Activated naive CD4-positive, alpha-beta T cell (primary cell): Measurements from ENCODE around the gene MMP17.

Experiments used
- DNase-seq, 4 experiments: peaks; one replicate each; lab custom pipeline; 2025; lab: John Stamatoyannopoulos, UW

MMP17 gene

DNA sequence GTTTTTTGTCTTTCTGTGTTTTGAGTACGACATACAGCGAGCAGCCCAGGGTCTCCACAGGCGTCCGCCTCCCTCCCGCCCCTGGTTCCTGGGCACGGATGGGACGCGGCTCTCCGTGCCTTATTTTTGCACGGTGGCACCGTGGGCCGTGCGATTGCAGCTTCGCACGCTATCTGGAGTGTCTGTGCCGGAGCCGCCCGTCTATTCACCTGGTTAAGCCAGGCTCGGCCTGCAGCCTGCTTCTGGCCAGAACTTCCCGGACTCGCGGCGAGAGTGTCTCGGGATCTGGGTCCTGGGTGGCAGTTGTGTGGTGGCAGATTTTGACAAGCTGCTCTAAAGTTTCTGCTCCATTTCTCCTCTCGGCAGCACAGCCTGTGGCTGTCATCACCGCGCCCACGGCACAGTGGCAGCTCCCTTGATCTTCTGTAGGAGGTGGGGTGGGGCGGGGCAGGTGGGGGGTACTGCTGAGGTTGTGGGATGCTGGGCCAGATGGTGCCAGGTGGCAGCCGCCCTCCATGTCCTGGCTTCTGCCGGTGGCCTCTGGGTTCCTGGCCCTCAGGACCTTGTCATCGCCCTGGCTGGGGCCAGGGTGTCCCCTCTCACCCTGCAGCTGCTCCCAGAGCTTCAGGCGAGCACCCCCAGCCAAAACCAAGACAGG, 2.9 kb downstream of the MMP17 start:
- no peak for DNase-seq

DNA sequence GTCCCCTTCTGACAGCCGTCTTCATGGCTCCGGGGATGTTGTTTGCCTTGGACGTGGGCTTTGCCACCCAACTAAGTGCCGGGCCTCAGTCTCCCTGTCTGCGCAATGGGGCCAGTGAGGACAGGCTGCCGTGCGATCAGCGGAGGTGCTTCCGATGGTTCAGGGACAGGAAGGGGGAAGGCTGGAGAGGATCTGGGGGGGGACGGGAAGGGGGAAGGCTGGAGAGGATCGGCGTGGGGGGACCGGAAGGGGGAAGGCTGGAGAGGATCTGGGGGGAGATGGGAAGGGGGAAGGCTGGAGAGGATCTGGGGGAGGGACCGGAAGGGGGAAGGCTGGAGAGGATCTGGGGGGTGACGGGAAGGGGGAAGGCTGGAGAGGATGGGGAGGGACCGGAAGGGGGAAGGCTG, 3.4 kb downstream of the MMP17 start:
- DNase-seq, result no peak

DNA sequence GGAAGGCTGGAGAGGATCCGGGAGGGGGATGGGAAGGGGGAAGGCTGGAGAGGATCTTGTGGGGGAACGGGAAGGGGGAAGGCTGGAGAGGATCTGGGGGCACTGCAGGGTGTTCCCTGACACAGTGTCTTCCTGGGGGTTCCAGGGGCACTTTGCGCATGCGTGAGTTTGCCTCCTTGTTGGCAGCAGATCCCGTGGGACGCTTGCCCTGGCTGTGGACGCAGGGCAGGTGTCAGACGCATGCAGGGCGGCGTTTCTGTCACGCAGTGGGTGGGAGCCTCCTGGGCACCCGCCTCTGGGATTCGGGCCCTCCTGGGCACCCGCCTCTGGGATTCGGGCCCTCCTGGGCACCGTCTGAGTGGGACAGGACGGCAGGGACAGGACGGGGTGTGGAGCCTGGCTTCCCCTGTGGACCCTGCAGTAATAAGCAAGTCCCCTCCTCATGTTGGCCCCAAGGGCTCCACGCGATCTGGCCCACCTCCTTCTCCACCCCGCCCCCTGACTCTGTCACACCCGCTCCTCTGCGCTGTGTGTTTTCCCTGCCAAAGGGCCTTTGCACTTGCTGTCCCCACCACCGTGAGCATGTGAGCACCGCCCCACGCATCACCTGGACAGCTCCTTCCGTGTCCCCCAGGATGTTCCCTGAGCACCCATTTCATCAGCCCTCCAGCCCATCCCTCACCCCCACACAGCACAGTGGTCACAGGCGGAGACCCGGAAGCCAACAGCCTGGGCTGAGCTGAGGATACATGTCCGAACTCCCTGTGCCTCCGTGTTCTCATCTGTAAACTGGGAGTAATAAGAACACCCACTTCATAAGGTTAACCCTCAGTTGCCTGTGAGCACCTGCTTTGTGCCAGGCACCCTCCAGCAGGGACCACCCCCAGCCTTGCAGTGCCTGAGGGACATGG, 4.4 kb downstream of the MMP17 start:
- DNase-seq, result no peak

DNA sequence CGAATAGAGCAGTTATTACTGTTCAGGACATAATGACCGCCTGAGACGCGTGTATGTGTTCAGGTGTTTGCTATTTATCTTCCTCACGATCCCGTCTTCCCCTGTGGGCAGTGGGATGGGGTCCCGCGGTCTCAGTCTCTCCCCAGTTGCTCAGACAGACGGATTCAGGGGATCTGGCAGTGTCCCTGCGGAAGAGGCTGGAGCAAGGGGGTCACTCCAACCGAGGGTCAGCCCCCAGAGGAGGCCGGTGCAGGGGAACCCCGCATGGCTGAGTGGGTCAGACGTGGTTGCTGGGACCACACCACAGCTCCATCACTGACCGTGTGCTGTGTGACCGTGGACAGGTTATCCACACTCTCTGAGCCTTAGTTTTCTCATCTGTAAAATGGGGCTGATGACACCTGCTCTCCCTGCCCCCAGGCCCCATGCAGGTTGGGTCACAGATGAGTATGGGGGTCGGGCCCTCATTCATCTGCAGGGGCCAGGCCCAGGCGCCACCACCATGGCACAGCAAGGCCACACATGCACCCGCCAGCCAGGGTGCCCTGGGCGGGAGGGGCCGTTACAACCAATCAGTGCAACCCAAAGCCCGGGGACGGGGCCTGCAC, 5.2 kb downstream of the MMP17 start:
- no peak for DNase-seq

DNA sequence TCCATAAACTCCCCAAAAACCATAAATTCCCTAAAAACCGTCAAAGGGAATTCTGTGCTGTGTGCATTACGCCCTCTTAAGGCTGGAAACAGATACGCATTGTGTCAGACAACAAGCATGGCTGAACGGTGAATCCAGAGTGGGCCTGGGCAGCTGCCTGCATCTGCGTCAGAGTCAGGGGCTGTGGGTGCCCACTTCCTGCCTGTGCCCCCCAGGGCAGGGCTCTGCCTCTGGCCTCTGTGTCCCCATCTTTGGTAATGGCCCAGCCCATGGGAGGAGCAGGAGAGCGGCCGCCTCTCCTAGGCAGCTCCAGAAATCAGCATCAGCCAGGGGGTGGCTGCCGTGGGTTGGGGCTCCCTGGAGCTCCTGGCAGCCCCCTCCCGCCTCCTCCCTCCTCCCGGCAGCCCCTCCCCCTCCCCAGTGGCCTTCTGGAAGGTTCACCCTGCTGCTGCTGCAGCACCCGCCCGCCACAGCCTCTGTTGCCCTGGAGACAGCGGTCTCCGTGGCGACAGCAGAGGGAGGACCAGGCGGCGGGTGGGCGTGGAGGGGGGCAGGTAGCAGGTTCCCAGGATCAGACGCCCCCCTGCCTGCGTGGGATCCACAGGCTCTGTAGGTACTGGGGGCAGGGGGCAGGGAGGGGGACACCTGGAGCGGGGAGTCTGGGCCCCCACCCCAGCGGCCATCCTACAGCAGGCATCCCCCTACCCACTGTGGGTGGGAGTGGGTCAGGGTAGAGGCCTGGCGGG, 5.9 kb downstream of the MMP17 start:
- no peak for DNase-seq

- no peak for DNase-seq
These were observed 6.8 kb downstream of the MMP17 start for GRCh38 chr12:131834798-131835615.

DNA sequence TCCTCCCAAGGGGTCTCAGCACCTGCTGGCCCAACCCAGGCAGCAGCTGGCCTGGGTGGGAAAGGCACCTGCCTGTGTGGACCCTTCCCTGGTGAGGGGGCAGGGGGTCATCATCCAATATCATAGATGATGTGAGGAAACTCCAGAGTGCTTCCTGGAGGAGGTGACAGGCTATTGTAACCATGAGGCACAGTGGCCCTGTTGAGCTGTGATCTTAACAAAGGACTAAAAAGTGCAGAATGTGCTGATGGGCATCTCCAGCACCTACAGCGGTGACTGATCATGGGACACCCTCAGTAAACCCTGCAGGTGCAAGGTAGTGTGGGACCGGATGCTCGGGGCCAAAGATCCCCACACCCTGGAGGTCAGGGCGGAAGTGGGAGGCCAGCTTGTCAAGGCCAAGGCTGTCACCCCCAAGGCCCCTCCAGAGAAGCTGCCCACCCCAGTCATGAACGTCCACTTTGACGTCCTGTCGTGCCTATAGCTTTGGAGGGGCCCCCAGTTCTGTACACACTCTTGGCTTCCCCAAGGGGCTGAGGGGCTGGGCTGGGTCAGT, 7.5 kb downstream of the MMP17 start:
- DNase-seq, result no peak

- no peak for DNase-seq
These were observed 8.0 kb downstream of the MMP17 start for GRCh38 chr12:131836193-131836592.

DNA sequence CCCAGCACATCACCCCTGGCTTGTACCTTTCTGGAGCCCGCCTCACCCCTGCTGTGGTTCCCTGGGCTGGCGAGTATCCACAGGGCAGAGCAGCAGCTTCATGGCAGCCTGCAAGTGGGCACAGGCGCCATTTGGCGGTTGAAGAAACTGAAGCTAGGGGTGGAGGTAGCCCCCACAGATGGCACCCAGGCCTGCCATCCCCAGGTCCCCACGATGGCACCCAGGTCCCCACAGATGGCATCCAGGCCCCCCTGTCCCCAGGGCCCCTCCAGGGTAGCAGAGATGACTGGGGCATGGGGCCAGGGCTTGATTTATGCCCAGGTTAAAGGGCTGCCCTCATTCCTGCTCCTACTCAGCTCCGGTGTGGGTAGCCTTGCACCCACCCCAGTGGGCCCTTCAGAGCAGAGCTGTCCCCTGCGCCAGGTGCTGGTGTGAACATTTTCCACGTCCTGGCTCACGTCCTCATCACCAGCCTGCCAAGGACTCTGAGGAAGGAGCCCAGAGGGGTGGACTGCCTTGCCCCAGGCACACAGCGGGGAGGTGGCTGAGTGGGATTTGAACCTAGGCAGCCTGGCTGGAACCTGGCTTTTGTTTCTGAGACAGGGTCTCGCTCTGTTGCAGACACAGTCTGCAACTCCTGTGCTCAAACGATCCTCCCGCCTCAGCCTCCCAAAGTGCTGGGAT, 8.7 kb downstream of the MMP17 start:
- DNase-seq, result no peak

DNA sequence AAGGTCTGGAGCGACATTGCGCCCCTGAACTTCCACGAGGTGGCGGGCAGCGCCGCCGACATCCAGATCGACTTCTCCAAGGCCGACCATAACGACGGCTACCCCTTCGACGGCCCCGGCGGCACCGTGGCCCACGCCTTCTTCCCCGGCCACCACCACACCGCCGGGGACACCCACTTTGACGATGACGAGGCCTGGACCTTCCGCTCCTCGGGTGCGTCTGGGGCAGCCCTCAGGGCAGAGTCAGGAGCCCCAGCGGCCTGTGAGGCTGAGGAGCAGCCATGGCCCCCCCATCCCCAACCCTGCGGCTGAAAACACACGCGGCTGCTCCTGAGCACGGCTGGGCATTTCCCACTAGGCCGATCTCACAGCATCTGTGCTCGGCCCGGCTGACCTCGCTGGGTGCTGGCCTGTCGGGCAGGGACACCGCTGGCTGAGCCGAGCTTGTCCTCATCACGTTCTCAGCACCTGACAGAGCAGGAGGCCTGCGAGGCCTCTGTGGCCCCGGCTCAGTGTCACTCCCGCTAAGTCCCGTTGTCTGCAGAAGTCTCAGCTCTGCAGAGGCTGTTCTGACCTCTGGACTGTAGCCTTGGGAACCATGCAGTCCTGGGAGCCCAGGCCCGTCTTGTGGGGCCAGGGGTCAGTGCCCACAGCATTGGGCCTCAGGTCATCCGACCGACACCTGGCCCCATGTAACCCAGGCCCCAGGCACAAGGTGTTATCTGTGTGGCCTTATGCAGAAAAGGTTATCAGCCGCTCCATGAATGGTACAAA, 12.6 kb downstream of the MMP17 start:
- DNase-seq, result no peak

DNA sequence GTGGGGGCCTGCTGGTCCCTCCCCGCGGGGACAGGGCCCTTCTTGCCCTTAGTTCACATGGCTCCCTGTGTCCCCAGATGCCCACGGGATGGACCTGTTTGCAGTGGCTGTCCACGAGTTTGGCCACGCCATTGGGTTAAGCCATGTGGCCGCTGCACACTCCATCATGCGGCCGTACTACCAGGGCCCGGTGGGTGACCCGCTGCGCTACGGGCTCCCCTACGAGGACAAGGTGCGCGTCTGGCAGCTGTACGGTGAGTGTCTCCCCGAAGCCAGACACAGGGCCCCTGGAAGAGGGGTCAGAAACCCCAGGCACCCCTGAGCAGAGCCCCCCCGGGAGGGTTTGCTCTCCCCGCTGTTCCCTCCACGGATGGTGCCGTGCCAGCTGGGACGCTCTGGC, 13.4 kb downstream of the MMP17 start:
- DNase-seq, result no peak

- DNase-seq, result no peak
These were observed 14.0 kb downstream of the MMP17 start for GRCh38 chr12:131842169-131842568.

DNA sequence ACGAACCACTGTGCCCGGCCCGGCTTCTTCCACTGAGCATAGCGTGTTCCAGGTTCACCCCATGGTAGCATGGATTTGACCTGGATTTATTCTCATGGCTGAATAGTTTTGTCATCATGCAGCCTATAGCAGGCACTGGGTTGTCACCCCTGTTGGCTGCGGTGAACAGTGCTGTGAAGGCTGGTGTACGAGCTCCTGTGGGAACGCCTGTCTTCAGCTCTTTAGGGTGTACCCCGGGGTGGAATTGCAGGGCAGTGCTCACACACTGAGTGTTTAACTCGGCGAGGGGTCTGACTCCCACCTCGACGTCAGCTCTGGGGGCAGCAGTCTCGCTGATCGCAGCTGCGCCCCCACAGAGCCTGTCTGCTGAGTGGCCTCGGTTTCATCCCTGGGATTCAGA, 15.3 kb downstream of the MMP17 start:
- DNase-seq, result no peak

DNA sequence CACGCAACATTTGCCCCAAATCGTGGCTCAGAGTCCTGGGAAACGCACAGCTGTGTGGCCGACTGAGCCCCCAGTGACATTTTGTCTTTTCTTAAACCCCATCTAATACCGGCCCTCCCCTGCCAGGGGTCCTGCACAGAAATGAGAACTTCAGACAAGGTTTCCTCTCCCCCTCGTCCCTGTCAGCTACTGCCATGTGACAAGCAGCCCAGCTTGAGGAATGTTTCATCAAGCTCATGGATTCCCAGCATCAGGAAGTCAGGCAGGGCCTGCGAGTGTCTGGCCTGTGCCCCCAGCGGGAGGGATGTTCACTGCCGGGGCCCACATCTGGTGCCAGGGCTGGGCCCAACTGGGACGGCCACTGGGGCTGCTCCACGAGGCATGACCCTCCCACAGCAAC, 15.9 kb downstream of the MMP17 start:
- DNase-seq, result no peak

DNA sequence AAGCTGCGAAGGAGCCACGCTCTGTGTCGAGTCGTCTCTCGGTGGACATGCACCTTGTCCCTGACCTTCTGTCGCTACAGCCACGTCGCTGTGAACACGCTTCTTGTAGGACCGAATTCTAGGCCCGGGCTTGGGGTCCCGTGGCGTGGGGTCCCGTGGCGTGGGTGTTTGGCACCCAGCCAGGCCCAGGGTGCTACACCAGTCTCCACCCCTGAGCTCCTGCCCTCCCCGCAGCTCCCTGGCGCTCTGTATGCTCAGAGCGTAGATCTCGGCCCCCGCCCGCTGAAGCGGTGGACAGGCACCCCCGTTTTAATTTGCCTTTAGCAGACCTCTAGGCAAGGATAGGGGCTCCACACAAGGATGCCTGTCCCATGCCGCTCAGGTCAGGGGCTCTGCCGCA, 16.5 kb downstream of the MMP17 start:
- no peak for DNase-seq

GRCh38 chr12:131845121-131845520, 16.9 kb downstream of the MMP17 start:
- no peak for DNase-seq

GRCh38 chr12:131847456-131847855, 19.3 kb downstream of the MMP17 start:
- DNase-seq, result no peak

DNA sequence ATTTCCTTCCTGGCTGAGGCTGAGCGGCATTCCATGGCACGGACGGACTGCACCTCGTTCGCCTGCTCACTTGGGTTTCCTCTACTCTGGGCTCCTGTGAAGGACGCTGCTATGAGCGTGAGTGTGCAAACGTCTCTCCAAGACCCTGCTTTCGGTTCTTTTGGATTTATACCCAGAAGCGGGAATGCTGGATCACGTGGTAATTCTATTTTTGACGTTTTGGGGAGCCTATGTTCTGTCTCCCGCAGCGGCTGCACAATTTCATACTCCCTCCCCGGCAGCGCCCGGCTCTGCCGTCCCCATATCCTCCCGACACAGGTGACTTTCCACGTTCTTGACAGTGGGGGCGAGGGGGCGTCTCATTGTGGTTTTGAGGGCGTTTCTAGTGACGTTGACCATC, 20.6 kb downstream of the MMP17 start:
- DNase-seq, result no peak

DNA sequence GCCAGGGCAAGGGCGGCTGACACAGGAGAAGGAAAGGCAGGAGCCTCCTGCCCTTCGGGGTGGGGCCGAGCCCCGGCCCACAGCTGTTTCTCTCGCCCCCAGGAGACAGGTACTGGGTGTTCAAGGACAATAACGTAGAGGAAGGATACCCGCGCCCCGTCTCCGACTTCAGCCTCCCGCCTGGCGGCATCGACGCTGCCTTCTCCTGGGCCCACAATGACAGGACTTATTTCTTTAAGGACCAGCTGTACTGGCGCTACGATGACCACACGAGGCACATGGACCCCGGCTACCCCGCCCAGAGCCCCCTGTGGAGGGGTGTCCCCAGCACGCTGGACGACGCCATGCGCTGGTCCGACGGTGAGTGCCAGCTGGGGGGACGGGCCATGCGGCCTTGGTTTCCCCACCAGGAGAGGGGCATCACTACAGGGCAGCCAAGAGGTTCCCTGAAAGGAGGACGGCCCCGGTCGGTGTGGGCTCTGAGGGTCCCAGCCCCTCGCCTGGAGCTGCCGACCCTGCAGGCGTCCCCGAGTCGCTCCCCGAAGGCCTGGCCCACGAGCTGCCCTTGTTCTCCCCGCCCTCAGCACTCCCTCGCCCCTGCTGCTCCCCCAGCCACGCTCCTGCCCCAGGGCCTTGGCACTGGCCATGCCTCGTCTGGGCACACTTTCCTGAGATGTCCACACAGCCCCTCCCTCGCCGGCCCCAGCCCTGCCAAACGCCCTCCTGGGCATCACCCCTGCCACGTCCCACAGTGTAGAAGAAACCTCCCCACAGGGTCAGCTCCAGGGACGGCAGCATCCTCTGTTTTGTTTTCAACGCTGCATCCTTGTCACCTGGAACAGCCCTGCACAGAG, 21.7 kb downstream of the MMP17 start:
- DNase-seq, result no peak
